Erythroblast (primary cell): ENCODE measurements around the gene AADAT.
A peak's percentile ranks its signal among the peaks of the same experiment; 100 is the strongest.
"Not testable (repeated sequence)": the region's sequence is repeated elsewhere in the genome, so short reads cannot be mapped to it uniquely, and the experiment has no call there.

Experiments
- DNase-seq, 2 experiments: peaks; one replicate each; lab custom pipeline; 2025; lab: John Stamatoyannopoulos, UW
- GATA1 ChIP-seq: IDR thresholded peaks from 2 replicates; pipeline ENCODE4 v1.6.1; 2011; ENCODE audit warnings: low read depth, mild to moderate bottlenecking, control low read depth, low read length, moderate library complexity
- POLR2A ChIP-seq: IDR thresholded peaks from 2 replicates; pipeline ENCODE4 v1.6.1; 2011; ENCODE audit warnings: mild to moderate bottlenecking, low read length

The AADAT gene

GRCh38 chr4:170109586-170110284 is 20.0 kb upstream of the AADAT start:
- DNase-seq, result no peak
- TF ChIP-seq GATA1 (no peak), POLR2A (no peak)

- DNase-seq, result no peak
- TF ChIP-seq POLR2A, result no peak
- no peak for TF ChIP-seq GATA1
Observed at GRCh38 chr4:170106900-170107299, 17.1 kb upstream of the AADAT start.

DNA sequence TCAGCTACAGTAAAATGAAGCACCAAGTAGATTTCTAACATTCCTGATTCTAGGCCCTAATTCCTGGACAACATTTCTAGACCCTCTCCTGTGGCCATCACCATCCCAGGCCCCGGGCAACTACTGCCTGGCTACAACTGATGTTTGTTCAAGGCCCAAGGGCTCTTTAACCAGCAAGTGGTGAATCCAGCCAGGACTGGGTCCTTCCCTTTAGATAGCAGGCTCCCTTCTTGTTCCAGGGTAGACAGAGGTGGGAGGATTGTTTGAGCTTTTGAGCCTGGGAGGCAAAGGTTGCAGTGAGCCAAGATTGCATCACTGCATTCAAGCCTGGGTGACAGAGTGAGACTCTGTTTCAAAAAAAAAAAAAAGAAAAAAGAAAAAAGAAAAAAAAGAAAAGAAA is 12.7 kb upstream of the AADAT start:
- TF ChIP-seq GATA1 (no peak), POLR2A (no peak)

DNA sequence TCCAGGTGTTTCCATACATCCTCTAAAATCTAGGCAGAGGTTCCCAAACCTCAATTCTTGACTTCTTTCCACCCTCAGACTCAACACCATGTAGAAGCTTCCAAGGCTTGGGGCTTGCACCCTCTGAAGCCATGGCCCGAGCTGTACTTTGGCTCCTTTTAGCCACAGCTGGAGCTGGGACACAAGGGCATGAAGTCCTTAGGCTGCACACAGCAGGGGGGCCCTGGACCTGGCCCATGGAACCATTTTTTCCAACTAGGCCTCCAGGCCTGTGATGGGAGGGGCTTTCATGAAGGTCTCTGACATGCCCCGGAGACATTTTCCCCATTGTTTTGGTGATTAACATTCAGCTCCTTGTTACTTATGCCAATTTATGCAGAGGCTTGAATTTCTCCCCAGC is 8.4 kb upstream of the AADAT start:
- DNase-seq, result not testable (repeated sequence)

More for the DNA sequence above, 12.7 kb upstream of the AADAT start:
- DNase-seq, result no peak

GRCh38 chr4:170097681-170098080 is 7.9 kb upstream of the AADAT start:
- TF ChIP-seq GATA1 (no peak), POLR2A (no peak)
- no peak for DNase-seq

GRCh38 chr4:170093973-170094535 is 4.3 kb upstream of the AADAT start:
- TF ChIP-seq POLR2A (no peak), GATA1 (no peak)
- no peak for DNase-seq

- DNase-seq, result no peak
- TF ChIP-seq GATA1 (no peak), POLR2A (no peak)
Observed at GRCh38 chr4:170091069-170091696, 1.4 kb upstream of the AADAT start.

- DNase-seq, result no peak
- TF ChIP-seq GATA1 (no peak), POLR2A (no peak)
Observed at GRCh38 chr4:170090352-170091052, 746 bp upstream of the AADAT start.

DNA sequence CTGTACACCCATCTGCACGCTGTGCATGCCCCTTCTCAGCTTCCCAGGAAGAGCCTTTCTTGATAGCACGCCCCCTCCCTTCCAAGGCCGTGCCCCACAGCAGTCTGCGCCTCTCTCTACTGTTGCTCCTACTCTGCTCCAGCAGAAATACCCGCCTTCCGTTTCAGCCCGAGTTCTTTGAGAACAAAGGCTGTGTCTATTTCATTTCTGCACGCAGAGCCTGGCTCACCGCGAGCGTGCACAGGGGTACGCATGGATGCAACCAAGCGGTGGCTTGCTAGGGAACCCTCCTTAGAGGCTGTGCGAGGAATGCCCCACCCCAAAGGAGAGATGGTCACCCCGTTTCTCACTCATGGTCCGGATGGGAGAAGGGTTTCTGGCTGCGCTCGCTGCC is 485 bp downstream of the AADAT start:
- DNase-seq, result peak; percentile 58 to 60
- TF ChIP-seq GATA1 (no peak), POLR2A (no peak)

- TF ChIP-seq POLR2A (no peak), GATA1 (no peak)
- no peak for DNase-seq
Observed at GRCh38 chr4:170088716-170089115, 1.0 kb downstream of the AADAT start.

DNA sequence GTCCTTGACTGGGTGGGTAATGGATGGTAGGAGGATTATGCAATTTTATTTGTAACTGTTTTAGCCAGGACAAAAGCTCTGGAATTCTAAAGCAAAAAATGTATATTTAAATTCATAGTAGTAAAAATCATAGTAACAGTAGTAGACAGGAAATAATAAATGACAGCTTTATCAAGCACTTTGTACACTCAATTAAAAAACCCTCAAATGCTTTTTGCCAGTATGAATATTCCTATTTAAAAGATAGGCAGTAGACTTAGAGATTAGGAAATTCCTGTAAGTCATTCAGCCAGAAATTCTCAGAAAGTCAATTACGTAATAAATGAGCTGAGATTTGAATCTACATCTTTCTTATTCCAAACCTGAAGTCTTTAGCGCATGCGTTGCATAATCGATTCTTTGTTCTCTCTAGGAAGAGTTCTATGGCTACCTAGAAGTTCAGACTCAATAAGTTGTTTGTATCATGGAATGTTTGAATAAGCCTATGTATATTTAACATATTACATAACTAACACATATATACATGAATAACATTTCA is 2.5 kb downstream of the AADAT start:
- TF ChIP-seq GATA1 (no peak), POLR2A (no peak)
- peak in 1 of 2 experiments; percentile 7 for DNase-seq

DNA sequence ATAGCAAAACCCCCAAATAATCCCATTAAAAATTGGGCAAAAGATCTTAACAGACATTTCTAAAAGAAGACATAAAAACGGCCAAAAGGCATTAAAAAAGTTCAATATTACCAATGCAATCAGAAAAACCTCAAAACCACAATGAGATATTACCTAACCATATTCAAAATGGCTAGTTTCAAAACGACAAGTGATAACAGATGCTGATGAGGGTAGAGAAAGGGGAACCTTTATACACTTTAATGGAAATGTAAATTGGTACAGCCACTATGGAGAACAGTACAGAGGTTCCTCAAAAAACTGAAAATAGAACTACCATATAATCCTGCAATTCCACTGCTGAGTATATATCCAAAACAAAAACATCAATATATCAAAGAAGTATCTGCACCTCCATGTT is 6.2 kb downstream of the AADAT start:
- TF ChIP-seq GATA1, result no peak
- no peak for TF ChIP-seq POLR2A
- DNase-seq, result no peak

DNA sequence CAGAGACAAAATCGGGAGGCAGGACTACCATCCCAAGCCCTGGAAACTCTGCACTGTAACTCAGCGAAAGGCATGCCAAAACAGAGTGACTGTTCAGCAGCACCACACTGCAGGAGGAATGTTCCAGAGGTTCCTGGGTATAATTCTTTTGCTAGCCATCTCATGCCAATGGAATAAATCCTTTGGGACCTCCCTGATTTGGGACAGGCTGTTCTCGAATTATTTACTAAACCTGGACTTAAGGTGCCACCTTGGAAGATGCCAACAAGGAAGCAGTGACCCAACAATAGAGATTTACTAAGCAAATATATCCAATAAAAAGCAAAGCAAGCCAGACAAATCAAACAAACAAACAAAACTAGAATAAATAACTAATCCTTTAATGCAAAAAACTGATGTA is 9.3 kb downstream of the AADAT start:
- no peak for DNase-seq
- no peak for TF ChIP-seq POLR2A

- no peak for TF ChIP-seq POLR2A
- no peak for TF ChIP-seq GATA1
- no peak for DNase-seq
Observed at GRCh38 chr4:170079981-170080380, 9.8 kb downstream of the AADAT start.
